ENCODE results near the gene RNF214.

The RNF214 gene

GRCh38 chr11:117282956-117283355 lies 50.5 kb downstream of the RNF214 start:
- TF ChIP-seq ZNF565 (CRISPR knock-in tag; conservative IDR thresholded peaks at IDR 0.05; ENCODE audit: low read depth) (no peak), PPARA (CRISPR knock-in tag; IDR thresholded peaks at IDR 0.05; ENCODE audit: borderline replicate concordance) (no peak), CREB5 (CRISPR knock-in tag; IDR thresholded peaks at IDR 0.05; ENCODE audit: low read depth) (no peak), GLIS3 (CRISPR knock-in tag; IDR thresholded peaks at IDR 0.05) (no peak), TSHZ2 (CRISPR knock-in tag; IDR thresholded peaks at IDR 0.05) (no peak), BACH2 (CRISPR knock-in tag; IDR thresholded peaks at IDR 0.05; ENCODE audit: borderline replicate concordance) (no peak), ZFP30 (CRISPR knock-in tag; IDR thresholded peaks at IDR 0.05) (no peak), ZC3H10 (CRISPR knock-in tag; IDR thresholded peaks at IDR 0.05) (no peak), PATZ1 (CRISPR knock-in tag; IDR thresholded peaks at IDR 0.05; ENCODE audit: borderline replicate concordance) (no peak), TCF4 (CRISPR knock-in tag; IDR thresholded peaks at IDR 0.05; ENCODE audit: borderline replicate concordance) (no peak), CSRNP3 (CRISPR knock-in tag; IDR thresholded peaks at IDR 0.05) (no peak), TOX (CRISPR knock-in tag; IDR thresholded peaks at IDR 0.05; ENCODE audit: borderline replicate concordance) (no peak), POU6F1 (CRISPR knock-in tag; IDR thresholded peaks at IDR 0.05; ENCODE audit: borderline replicate concordance, low read depth) (no peak), RARB (CRISPR knock-in tag; IDR thresholded peaks at IDR 0.05) (no peak)
- ATAC-seq = no peak

GRCh38 chr11:117284053-117284452 lies 51.6 kb downstream of the RNF214 start:
- no peak for ATAC-seq
- TF ChIP-seq ZC3H10 (CRISPR knock-in tag; IDR thresholded peaks at IDR 0.05) = no peak

GRCh38 chr11:117286588-117286987 lies 54.1 kb downstream of the RNF214 start:
- no peak for TF ChIP-seq TCF4 (CRISPR knock-in tag; IDR thresholded peaks at IDR 0.05; ENCODE audit: borderline replicate concordance)
- TF ChIP-seq ZNF70 (CRISPR knock-in tag; IDR thresholded peaks at IDR 0.05) = no peak
- TF ChIP-seq SNAI2 (CRISPR knock-in tag; IDR thresholded peaks at IDR 0.05) = no peak
- TF ChIP-seq BACH2 (CRISPR knock-in tag; IDR thresholded peaks at IDR 0.05; ENCODE audit: borderline replicate concordance) = no peak
- no peak for TF ChIP-seq ZFP30 (CRISPR knock-in tag; IDR thresholded peaks at IDR 0.05)
- no peak for TF ChIP-seq ARNTL (CRISPR knock-in tag; IDR thresholded peaks at IDR 0.05; ENCODE audit: borderline replicate concordance, low read depth)
- TF ChIP-seq ISL1 (CRISPR knock-in tag; IDR thresholded peaks at IDR 0.05) = no peak
- TF ChIP-seq ESRRG (CRISPR knock-in tag; IDR thresholded peaks at IDR 0.05) = no peak
- TF ChIP-seq TSHZ2 (CRISPR knock-in tag; IDR thresholded peaks at IDR 0.05) = no peak
- no peak for TF ChIP-seq CSDC2 (CRISPR knock-in tag; IDR thresholded peaks at IDR 0.05)
- TF ChIP-seq PPARA (CRISPR knock-in tag; IDR thresholded peaks at IDR 0.05; ENCODE audit: borderline replicate concordance) = no peak
- no peak for ATAC-seq

Data from SK-N-SH treated with all-trans-retinoic acid at 6 μM for 48 hours (cell line).